ENCODE measurements around the gene CD99L2.

GRCh38 chrX:150844016-150844415 lies 54.5 kb downstream of the CD99L2 start:
- TF ChIP-seq CTCF (IDR thresholded peaks at IDR 0.05; ENCODE audit: low read depth, low read length, poor library complexity, severe bottlenecking) (no peak), EZH2phosphoT487 (IDR thresholded peaks at IDR 0.05; ENCODE audit: borderline replicate concordance, low read length) (no peak)
